ENCODE measurements around the gene GFPT2. TPM values are rescaled to one million over a fixed set of nuclear protein-coding genes. Genes with fewer than 3 reads are reported as not detected.

The GFPT2 gene
- total and polyA plus RNA-seq, 9 of the 15 experiments (the other 6 are each of a cell fraction or from before 2014, with no cell fraction given), result 0.07 to 0.14 (median 0.08) TPM; not detected in 6

DNA sequence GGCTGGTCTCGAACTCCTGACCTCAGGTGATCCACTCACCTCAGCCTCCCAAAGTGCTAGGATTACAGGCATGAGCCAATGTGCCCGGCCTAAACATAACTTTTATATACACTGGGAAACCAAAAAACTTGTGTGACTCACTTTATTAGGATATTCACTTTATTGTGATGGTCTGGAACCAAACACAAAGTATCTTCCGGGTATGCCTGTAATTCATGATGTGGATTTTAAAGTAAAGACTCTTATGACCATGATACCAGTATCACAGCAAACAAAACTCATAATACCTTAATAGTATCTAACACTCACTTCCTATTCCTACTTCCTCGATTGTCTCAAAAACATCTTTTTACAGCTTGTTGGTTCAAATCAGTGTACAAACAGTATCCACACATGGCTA, 12.7 kb upstream of the GFPT2 start (continued):
- TF ChIP-seq ZNF395 (CRISPR knock-in tag; IDR thresholded peaks at IDR 0.05) (no peak), PML (IDR thresholded peaks at IDR 0.05; ENCODE audit: low read length) (no peak), EP300 (IDR thresholded peaks at IDR 0.05; ENCODE audit: low read length) (no peak), ZNF436 (CRISPR knock-in tag; IDR thresholded peaks at IDR 0.05) (no peak)

GRCh38 chr5:180364306-180364856, 11.2 kb upstream of the GFPT2 start:
- no TSS peak for BruUV-seq (replicated peaks)
- H3K9me3 ChIP-seq (replicated peaks; ENCODE audit: control insufficient read depth, insufficient read depth, low read depth, low read length), result no peaks in the 10 kb centered on the region; the same call in 1 of the 2 replicates
- FAIRE-seq (no peak), ATAC-seq (no peak), DNase-seq (ENCODE audit: extremely low read depth in 1 of 4, low spot score in 3 of 4) (no peak)
- no peak overlapping the region for H3K9ac ChIP-seq (ENCODE audit: insufficient read depth in 1 of 2, low read depth in 2 of 2, low read length in 2 of 2)
- H3K9me1 ChIP-seq (ENCODE audit: control insufficient read depth, insufficient read depth, low read length), result no peaks in the 10 kb centered on the region
- no peaks in the 10 kb centered on the region for H3K79me2 ChIP-seq (ENCODE audit: control insufficient read depth, insufficient read depth, low read length)
- POLR2A ChIA-PET, result no interaction called here
- H2AFZ ChIP-seq (ENCODE audit: low read depth, low read length), result no peak overlapping the region
- 0 out of 2 replicates have a peak, but pooled peaks cover 9% of the 10 kb centered on the region for H4K20me1 ChIP-seq (replicated peaks; ENCODE audit: control insufficient read depth, insufficient read depth, low read length)
- CTCF ChIA-PET (ENCODE audit: low intra/inter-chr PET ratio), result no interaction called here
- intact Hi-C loops (cut with micrococcal nuclease) (no loop called here), in situ Hi-C loops (cut with MboI) (no loop called here)
- no peak overlapping the region for H3K4me2 ChIP-seq (ENCODE audit: insufficient read depth, low read length)
- H3K4me3 ChIP-seq, result no peak overlapping the region
- no peaks in the 10 kb centered on the region for H3K36me3 ChIP-seq (ENCODE audit: control insufficient read depth, insufficient read depth, low read length)
- peaks cover 39 to 65% of the 10 kb centered on the region in 2 experiments for H3K27me3 ChIP-seq (ENCODE audit: control insufficient read depth in 2 of 2, insufficient read depth in 2 of 2, low read length in 2 of 2)
- no peak overlapping the region for H3K27ac ChIP-seq (ENCODE audit: extremely low read depth, low read depth, low read length)
- WGBS (ENCODE audit: insufficient coverage, low coverage, missing lambda C conversion rate), result 26% methylated on average over 9 of the region's 10 CpGs
- H3K4me1 ChIP-seq (replicated peaks in 1 of 2; ENCODE audit: control insufficient read depth in 2 of 2, insufficient read depth in 2 of 2, low read length in 2 of 2), result no peaks in the 10 kb centered on the region; a peak in 1 of 5 replicates
- TF ChIP-seq MTA2 (IDR thresholded peaks at IDR 0.05; ENCODE audit: low read depth), result no peak
- TF ChIP-seq ZFPM2 (CRISPR knock-in tag; IDR thresholded peaks at IDR 0.05), result no peak
- TF ChIP-seq ZNF12 (CRISPR knock-in tag; IDR thresholded peaks at IDR 0.05), result no peak
- TF ChIP-seq, protein P1, sequence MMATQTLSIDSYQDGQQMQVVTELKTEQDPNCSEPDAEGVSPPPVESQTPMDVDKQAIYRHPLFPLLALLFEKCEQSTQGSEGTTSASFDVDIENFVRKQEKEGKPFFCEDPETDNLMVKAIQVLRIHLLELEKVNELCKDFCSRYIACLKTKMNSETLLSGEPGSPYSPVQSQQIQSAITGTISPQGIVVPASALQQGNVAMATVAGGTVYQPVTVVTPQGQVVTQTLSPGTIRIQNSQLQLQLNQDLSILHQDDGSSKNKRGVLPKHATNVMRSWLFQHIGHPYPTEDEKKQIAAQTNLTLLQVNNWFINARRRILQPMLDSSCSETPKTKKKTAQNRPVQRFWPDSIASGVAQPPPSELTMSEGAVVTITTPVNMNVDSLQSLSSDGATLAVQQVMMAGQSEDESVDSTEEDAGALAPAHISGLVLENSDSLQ (IDR thresholded peaks at IDR 0.05), result no peak
- no peak for TF ChIP-seq E2F1 (CRISPR knock-in tag; IDR thresholded peaks at IDR 0.05)
- TF ChIP-seq CREB1 (IDR thresholded peaks at IDR 0.05), result no peak
- TF ChIP-seq CREB1 (CRISPR knock-in tag; IDR thresholded peaks at IDR 0.05), result no peak
- no peak for TF ChIP-seq MCM5 (IDR thresholded peaks at IDR 0.05; ENCODE audit: low read depth)
- TF ChIP-seq ZNF79 (CRISPR knock-in tag; IDR thresholded peaks at IDR 0.05; ENCODE audit: low read depth), result no peak
- no peak for TF ChIP-seq PHF8 (IDR thresholded peaks at IDR 0.05; ENCODE audit: borderline replicate concordance, low read length)
- TF ChIP-seq YBX1 (IDR thresholded peaks at IDR 0.05), result no peak
- TF ChIP-seq TFE3 (CRISPR knock-in tag; IDR thresholded peaks at IDR 0.05), result no peak
- no peak for TF ChIP-seq CREB3 (tag; conservative IDR thresholded peaks at IDR 0.05; ENCODE audit: low read depth)

Measured in K562 (cell line).